Sigmoid colon (tissue), 7 donors: ENCODE results near the gene TOMM40. TPM values are rescaled to one million over a fixed set of nuclear protein-coding genes. Genes with fewer than 3 reads are reported as not detected.
"Not testable (repeated sequence)": the region's sequence is repeated elsewhere in the genome, so short reads cannot be mapped to it uniquely, and the experiment has no call there.

ENCODE experiments used
- DNase-seq: peaks from one replicate; pipeline ENCODE4 v3.0.0-alpha.2; 2019
- H3K27ac ChIP-seq, 4 donors: fragments of 200-600 bp; sonication (generic); one replicate each; pipeline ENCODE4 v1.5.1; 2016 to 2019; ENCODE audit warnings: mild to moderate bottlenecking in 1 of 4
- H3K27me3 ChIP-seq, 3 donors: fragments of 200-600 bp; sonication (generic); one replicate each; pipeline ENCODE4 v1.5.1; 2019; ENCODE audit warnings: mild to moderate bottlenecking in 1 of 3
- H3K36me3 ChIP-seq, 4 donors: fragments of 200-600 bp; sonication (generic); one replicate each; pipeline ENCODE4 v1.5.1; 2016 to 2019
- H3K4me1 ChIP-seq, 4 donors: fragments of 200-600 bp; sonication (generic); one replicate each; pipeline ENCODE4 v1.5.1; 2017 to 2019
- H3K4me3 ChIP-seq, 4 donors: fragments of 200-600 bp; sonication (generic); one replicate each; pipeline ENCODE4 v1.5.1; 2017 to 2019; ENCODE audit warnings: mild to moderate bottlenecking in 2 of 4, moderate library complexity in 1 of 4
- H3K9me3 ChIP-seq, 4 donors: fragments of 200-600 bp in 3 of 4; sonication (generic) in 3 of 4; one replicate each; pipeline versions ENCODE4 v1.5.1 to v1.6.1; 2013 to 2019
- EP300 ChIP-seq, 4 donors: sonication (generic); formaldehyde crosslinking; IDR thresholded peaks; one replicate each; pipeline ENCODE4 v1.6.1; 2017; ENCODE audit warnings: antibody characterized with exemption in 4 of 4
- POLR2A ChIP-seq, 2 donors: fragments of 450-650 bp; IDR thresholded peaks; one replicate each; pipeline ENCODE4 v1.6.1; 2016; ENCODE audit warnings: antibody characterized with exemption in 2 of 2, mild to moderate bottlenecking in 2 of 2, moderate library complexity in 2 of 2
- POLR2AphosphoS5 ChIP-seq, 4 donors: sonication (generic); formaldehyde crosslinking; IDR thresholded peaks; one replicate each; pipeline ENCODE4 v1.6.1; 2017; ENCODE audit warnings: antibody characterized with exemption in 4 of 4
- WGBS, 2 donors: extraction: QIAGEN DNeasy Blood & Tissue Kit; methylation state at CpG; one replicate each; pipeline ENCODE4 v1.1.7; 2013; 5-methylcytosine and 5-hydroxymethylcytosine counted together
- intact Hi-C: fragments of 100-400 bp; cut with DNase I; formaldehyde crosslinking; loops from one replicate; pipeline ENCODE4 v1.15.1; 2023
- polyA plus RNA-seq, 3 donors: library from polyadenylated mRNA; stranded (reverse); fragments of 200-250 nt; gene quantifications; one replicate each; pipeline ENCODE4 v1.2.3, GENCODE V29; 2013
- total RNA-seq, 4 donors: library from RNA; depleted of rRNA; stranded (reverse); fragments of >200 nt; gene quantifications; one replicate each; pipeline ENCODE4 v1.1.0, GENCODE V29; 2016
- TF ChIP-seq, protein P1 (sequence below), 4 experiments: fragments of 450-650 bp in 3 of 4; fragments of 200-600 bp in 1 of 4; IDR thresholded peaks; one replicate each; pipeline ENCODE4 v1.5.1; 2016 to 2019; ENCODE audit warnings: antibody characterized with exemption in 4 of 4, mild to moderate bottlenecking in 3 of 4, moderate library complexity in 2 of 4
- donor health status: healthy with polysubstance abuse.
- donor health status: Bipolar disorder and iron deficiency.
- donor health status: healthy.

The TOMM40 gene
- total and polyA plus RNA-seq, 7 donors = 21.6 to 76.8 (median 32.4) TPM

- intact Hi-C loops = no loop called here
- no peaks in the 10 kb centered on the region for H3K9me3 ChIP-seq
- no peak overlapping the region for H3K27ac ChIP-seq
- 56 to 83% methylated on average over 2 of the region's 2 CpGs for WGBS, 2 donors
- H3K4me3 ChIP-seq = no peak overlapping the region
- DNase-seq = no peak
- H3K36me3 ChIP-seq = peaks cover 0 to 5% (median 0%) of the 10 kb centered on the region in 4 donors
- no peak for TF ChIP-seq POLR2AphosphoS5 (IDR thresholded peaks at IDR 0.05)
- TF ChIP-seq EP300 (IDR thresholded peaks at IDR 0.05) = no peak
- TF ChIP-seq, protein P1, sequence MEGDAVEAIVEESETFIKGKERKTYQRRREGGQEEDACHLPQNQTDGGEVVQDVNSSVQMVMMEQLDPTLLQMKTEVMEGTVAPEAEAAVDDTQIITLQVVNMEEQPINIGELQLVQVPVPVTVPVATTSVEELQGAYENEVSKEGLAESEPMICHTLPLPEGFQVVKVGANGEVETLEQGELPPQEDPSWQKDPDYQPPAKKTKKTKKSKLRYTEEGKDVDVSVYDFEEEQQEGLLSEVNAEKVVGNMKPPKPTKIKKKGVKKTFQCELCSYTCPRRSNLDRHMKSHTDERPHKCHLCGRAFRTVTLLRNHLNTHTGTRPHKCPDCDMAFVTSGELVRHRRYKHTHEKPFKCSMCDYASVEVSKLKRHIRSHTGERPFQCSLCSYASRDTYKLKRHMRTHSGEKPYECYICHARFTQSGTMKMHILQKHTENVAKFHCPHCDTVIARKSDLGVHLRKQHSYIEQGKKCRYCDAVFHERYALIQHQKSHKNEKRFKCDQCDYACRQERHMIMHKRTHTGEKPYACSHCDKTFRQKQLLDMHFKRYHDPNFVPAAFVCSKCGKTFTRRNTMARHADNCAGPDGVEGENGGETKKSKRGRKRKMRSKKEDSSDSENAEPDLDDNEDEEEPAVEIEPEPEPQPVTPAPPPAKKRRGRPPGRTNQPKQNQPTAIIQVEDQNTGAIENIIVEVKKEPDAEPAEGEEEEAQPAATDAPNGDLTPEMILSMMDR (IDR thresholded peaks at IDR 0.05) = no peak
- H3K4me1 ChIP-seq = peaks cover 0 to 45% (median 28%) of the 10 kb centered on the region in 4 donors
- no peaks in the 10 kb centered on the region for H3K27me3 ChIP-seq
Measured at GRCh38 chr19:44851427-44851826, 39.6 kb upstream of the TOMM40 start.

- Histone ChIP-seq H3K36me3 (peaks cover 0 to 5% (median 0%) of the 10 kb centered on the region in 4 donors), H3K4me3 (no peak overlapping the region), H3K27me3 (no peaks in the 10 kb centered on the region), H3K27ac (no peak overlapping the region), H3K9me3 (no peaks in the 10 kb centered on the region), H3K4me1 (peaks cover 0 to 8% (median under 1%) of the 10 kb centered on the region in 4 donors)
- intact Hi-C loops = no loop called here
- no peak for TF ChIP-seq EP300 (IDR thresholded peaks at IDR 0.05)
- TF ChIP-seq, protein P1 (IDR thresholded peaks at IDR 0.05) = no peak
- TF ChIP-seq POLR2A (IDR thresholded peaks at IDR 0.05) = no peak
- no peak for TF ChIP-seq POLR2AphosphoS5 (IDR thresholded peaks at IDR 0.05)
- DNase-seq = no peak
- 93 to 98% methylated on average over 1 of the region's 1 CpG for WGBS, 2 donors
Measured at GRCh38 chr19:44855606-44856005, 35.4 kb upstream of the TOMM40 start.

DNA sequence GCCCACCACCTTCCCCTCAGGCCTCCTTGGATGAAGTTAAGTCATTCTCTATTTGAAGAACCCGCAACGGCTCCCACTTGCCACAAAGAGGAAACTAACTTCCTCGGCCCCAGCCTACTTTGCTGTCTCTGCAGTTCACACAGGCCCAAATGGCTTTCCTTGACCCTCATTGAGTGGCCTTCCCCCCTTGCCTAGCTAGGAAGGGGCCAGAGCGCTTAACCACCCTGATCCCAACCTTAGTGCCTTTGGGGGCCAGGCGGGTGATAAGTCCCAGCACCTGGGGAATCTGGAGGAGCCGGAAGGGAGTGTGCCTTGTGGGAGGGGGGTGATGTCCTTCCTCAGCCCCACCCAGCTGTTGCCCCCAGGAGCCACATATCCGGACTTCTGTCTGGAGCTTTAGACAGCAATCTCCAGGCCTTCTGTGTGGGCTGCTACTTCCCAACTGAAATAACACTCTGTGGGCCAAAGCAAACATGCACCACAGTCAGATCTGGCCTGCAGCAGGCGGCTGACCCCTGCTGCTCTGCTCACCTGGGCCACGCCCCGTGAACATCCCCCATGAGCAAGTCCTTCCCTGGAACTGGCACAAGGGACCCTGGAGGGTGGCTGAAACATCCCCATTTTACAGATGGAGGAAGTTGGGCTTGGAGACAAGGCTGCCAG, 34.5 kb upstream of the TOMM40 start:
- Histone ChIP-seq H3K9me3 (no peaks in the 10 kb centered on the region), H3K27me3 (no peaks in the 10 kb centered on the region), H3K36me3 (peaks cover 0 to 5% (median 0%) of the 10 kb centered on the region in 4 donors), H3K4me1 (peaks cover 0 to 7% (median 0%) of the 10 kb centered on the region in 4 donors), H3K27ac (peak overlapping the region in 1 of 4 donors; percentile 42), H3K4me3 (no peak overlapping the region)
- DNase-seq = no peak
- 50 to 62% methylated on average over 10 of the region's 10 CpGs for WGBS, 2 donors
- no peak for TF ChIP-seq POLR2A (IDR thresholded peaks at IDR 0.05)
- no peak for TF ChIP-seq POLR2AphosphoS5 (IDR thresholded peaks at IDR 0.05)
- no peak for TF ChIP-seq EP300 (IDR thresholded peaks at IDR 0.05)
- TF ChIP-seq, protein P1 (IDR thresholded peaks at IDR 0.05) = no peak
- intact Hi-C loops = no loop called here

DNA sequence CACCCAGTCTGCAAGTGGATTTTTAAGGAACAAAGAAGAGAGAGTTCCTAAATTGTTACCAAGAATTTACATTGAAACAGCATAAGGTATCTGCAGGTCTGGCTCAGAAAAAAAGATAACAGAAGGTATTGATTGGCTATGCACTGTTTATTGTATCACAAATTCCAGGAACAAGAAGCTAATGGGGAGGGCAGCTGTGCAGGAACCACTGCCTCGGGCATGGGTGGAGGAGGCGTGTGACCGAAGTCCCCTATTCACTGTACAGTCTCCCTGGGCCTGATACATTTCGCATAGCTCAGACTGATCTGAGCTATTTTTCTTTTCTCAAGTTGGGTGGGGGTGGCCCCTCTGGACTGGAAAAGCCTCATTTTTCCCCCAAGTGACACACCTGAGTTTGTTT, 33.2 kb upstream of the TOMM40 start:
- Histone ChIP-seq H3K27me3 (no peaks in the 10 kb centered on the region), H3K27ac (no peak overlapping the region), H3K36me3 (peaks cover 0 to 3% (median 0%) of the 10 kb centered on the region in 4 donors), H3K4me1 (peaks cover 0 to 7% (median 0%) of the 10 kb centered on the region in 4 donors), H3K4me3 (no peak overlapping the region), H3K9me3 (no peaks in the 10 kb centered on the region)
- intact Hi-C loops = no loop called here
- no peak for DNase-seq
- 41 to 79% methylated on average over 4 of the region's 4 CpGs for WGBS, 2 donors
- TF ChIP-seq POLR2A (IDR thresholded peaks at IDR 0.05) = no peak
- TF ChIP-seq, protein P1 (IDR thresholded peaks at IDR 0.05) = no peak
- TF ChIP-seq POLR2AphosphoS5 (IDR thresholded peaks at IDR 0.05) = no peak
- no peak for TF ChIP-seq EP300 (IDR thresholded peaks at IDR 0.05)

- H3K4me3 ChIP-seq, H3K27ac ChIP-seq, H3K4me1 ChIP-seq, DNase-seq, intact Hi-C loops, H3K27me3 ChIP-seq, H3K9me3 ChIP-seq: not testable (repeated sequence)
- H3K36me3 ChIP-seq = peaks cover 0 to 18% (median 7%) of the 10 kb centered on the region in 4 donors
- 88% methylated on average over 3 of the region's 3 CpGs for WGBS, 2 donors
Measured at GRCh38 chr19:44861576-44861975, 29.5 kb upstream of the TOMM40 start.
